Gastroesophageal sphincter (tissue), 3 donors: ENCODE results near the gene TECTA.
"Not testable (repeated sequence)": the region's sequence is repeated elsewhere in the genome, so short reads cannot be mapped to it uniquely, and the experiment has no call there.

Experiments
- CTCF ChIP-seq, 4 experiments: fragments of 200-600 bp in 2 of 4; fragments of 450-650 bp in 2 of 4; sonication (generic) in 1 of 4; IDR thresholded peaks; one replicate each; pipeline ENCODE4 v1.5.1; 2017 to 2019; ENCODE audit warnings: antibody characterized with exemption in 4 of 4, mild to moderate bottlenecking in 2 of 4, moderate library complexity in 2 of 4
- EP300 ChIP-seq: sonication (generic); formaldehyde crosslinking; IDR thresholded peaks from one replicate; pipeline ENCODE4 v1.6.1; 2017; ENCODE audit warnings: antibody characterized with exemption, mild to moderate bottlenecking

- TF ChIP-seq CTCF (IDR thresholded peaks at IDR 0.05); EP300: not testable (repeated sequence)
These were observed 139.0 kb downstream of the TECTA start for GRCh38 chr11:121240001-121240400.
